ENCODE data around the gene TMEM141. TPM values are rescaled to one million over a fixed set of nuclear protein-coding genes. Genes with fewer than 3 reads are reported as not detected.

The TMEM141 gene
- total RNA-seq, 1 donor from 2014 or later = 69.8 TPM

DNA sequence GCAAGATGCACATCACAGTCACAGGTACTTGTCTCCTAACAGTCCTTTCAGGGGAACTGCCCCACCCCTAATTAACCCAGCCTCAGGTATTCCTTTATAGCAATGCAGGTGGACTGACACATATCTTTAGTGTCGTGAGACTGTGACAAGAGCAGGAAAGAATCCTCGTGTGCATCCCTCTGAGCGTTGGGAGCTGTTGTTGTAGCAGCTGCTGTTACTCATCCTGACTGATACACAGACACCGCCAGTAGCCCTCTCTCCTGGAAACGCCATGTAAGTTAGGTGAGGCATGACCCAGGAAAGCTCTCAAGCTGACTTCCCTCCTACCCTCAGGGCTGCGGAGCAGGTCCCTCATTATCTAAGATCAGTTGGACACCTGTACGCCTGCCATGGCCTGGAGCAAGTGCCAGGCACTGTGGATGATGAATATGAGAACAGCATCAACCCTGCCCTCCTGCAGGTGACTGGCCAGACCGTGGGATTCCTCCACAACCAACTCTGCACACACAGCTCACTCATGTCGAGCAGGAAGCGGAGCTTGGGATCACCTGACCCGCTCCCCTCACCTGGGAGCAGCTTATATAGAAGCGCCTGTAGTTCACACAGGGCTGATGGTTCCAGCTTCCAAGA is 16.6 kb upstream of the TMEM141 start:
- Histone ChIP-seq H3K36me3 (ENCODE audit: control insufficient read depth, insufficient read depth, low read length) (no peaks in the 10 kb centered on the region), H3K4me3 (ENCODE audit: low read depth, low read length) (no peak overlapping the region), H3K27me3 (ENCODE audit: control insufficient read depth, insufficient read depth, low read length) (peaks cover 17% of the 10 kb centered on the region)
- TF ChIP-seq, protein P1, sequence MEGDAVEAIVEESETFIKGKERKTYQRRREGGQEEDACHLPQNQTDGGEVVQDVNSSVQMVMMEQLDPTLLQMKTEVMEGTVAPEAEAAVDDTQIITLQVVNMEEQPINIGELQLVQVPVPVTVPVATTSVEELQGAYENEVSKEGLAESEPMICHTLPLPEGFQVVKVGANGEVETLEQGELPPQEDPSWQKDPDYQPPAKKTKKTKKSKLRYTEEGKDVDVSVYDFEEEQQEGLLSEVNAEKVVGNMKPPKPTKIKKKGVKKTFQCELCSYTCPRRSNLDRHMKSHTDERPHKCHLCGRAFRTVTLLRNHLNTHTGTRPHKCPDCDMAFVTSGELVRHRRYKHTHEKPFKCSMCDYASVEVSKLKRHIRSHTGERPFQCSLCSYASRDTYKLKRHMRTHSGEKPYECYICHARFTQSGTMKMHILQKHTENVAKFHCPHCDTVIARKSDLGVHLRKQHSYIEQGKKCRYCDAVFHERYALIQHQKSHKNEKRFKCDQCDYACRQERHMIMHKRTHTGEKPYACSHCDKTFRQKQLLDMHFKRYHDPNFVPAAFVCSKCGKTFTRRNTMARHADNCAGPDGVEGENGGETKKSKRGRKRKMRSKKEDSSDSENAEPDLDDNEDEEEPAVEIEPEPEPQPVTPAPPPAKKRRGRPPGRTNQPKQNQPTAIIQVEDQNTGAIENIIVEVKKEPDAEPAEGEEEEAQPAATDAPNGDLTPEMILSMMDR (IDR thresholded peaks at IDR 0.05; ENCODE audit: insufficient read depth, low read length, poor library complexity, severe bottlenecking) = no peak
- no peak for DNase-seq (ENCODE audit: low read depth)

DNA sequence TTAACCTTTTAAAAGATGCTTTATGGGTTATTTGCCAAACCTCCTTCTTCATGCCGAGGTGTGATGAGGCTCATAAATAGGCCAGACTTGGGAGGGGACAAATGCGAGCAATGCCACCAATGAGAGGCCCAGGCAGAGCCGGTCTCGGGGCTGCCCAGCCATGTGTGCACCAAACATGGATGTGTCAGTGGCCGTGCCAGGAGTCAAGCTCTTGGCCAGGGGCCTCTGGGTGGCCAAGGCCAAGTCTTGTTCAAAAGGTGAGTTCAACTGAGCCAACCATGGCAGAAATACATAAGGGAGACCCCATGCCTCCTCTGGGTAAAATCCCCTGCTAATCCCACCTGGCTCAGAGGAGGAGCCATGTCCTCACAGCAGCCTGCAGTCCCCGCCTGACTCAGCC is 16.0 kb upstream of the TMEM141 start:
- DNase-seq (ENCODE audit: low read depth) = no peak
- H3K36me3 ChIP-seq (ENCODE audit: control insufficient read depth, insufficient read depth, low read length) = no peaks in the 10 kb centered on the region
- TF ChIP-seq, protein P1 (IDR thresholded peaks at IDR 0.05; ENCODE audit: insufficient read depth, low read length, poor library complexity, severe bottlenecking) = no peak
- peaks cover 17% of the 10 kb centered on the region for H3K27me3 ChIP-seq (ENCODE audit: control insufficient read depth, insufficient read depth, low read length)
- no peak overlapping the region for H3K4me3 ChIP-seq (ENCODE audit: low read depth, low read length)

DNA sequence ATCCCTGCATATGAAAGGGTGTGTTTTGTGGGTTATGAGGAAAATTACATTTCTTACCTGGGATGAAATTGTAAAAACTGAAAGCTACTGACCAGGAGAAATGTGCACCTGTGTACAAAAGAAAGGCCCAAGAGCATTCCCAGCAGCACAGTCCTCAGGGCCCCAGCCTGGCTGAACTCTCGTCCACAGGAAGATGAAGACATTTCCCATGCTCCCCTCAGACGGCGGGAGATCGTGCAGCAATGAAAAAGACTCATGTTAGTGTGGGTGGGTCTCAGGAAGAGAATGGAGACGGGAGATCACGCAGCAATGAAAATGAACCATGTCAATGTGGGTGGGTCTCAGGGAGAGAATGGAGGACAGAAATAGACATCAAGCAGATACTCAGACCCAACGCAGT is 14.2 kb upstream of the TMEM141 start:
- Histone ChIP-seq H3K27me3 (ENCODE audit: control insufficient read depth, insufficient read depth, low read length) (peaks cover 19% of the 10 kb centered on the region), H3K4me3 (ENCODE audit: low read depth, low read length) (no peak overlapping the region), H3K36me3 (ENCODE audit: control insufficient read depth, insufficient read depth, low read length) (no peaks in the 10 kb centered on the region)
- TF ChIP-seq, protein P1 (IDR thresholded peaks at IDR 0.05; ENCODE audit: insufficient read depth, low read length, poor library complexity, severe bottlenecking) = no peak
- no peak for DNase-seq (ENCODE audit: low read depth)

DNA sequence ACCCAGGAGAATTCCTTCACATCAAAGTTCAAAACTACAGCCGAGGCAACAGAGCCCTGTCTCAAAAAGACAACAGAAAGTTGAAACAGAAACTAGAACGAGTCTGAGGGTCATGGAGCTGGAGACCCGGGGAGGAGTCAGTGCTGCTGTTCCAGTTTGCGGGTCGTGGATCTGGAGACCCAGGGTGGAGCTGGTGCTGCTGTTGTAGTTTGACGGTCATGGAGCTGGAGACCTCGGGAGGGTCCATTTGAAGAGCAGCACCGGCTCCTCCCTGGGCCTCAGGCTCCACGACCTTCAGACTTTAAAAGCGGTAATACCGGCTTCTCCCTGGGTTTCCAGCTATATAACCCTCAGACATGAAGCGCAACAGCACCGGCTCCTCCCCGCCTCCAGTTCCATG is 13.8 kb upstream of the TMEM141 start:
- Histone ChIP-seq H3K27me3 (ENCODE audit: control insufficient read depth, insufficient read depth, low read length) (peaks cover 19% of the 10 kb centered on the region), H3K4me3 (ENCODE audit: low read depth, low read length) (no peak overlapping the region), H3K36me3 (ENCODE audit: control insufficient read depth, insufficient read depth, low read length) (no peaks in the 10 kb centered on the region)
- TF ChIP-seq, protein P1 (IDR thresholded peaks at IDR 0.05; ENCODE audit: insufficient read depth, low read length, poor library complexity, severe bottlenecking) = no peak
- no peak for DNase-seq (ENCODE audit: low read depth)

DNA sequence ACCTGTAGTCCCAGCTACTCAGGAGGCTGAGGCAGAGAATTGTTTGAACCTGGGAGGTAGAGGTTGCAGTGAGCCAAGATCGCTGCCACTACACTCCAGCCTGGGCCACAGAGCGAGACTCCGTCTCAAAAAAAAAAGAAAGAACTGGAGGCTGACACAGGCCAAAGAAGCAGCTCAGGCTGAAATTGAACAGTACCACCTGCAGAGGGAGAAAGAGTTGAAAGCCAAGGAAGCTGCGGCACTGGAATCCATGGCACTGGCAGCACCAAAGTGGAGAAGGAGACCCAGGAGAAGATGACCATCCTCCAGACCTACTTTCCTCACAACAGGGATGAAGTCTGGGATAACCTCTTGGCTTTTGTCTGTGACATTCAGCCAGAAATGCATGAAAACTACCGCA is 11.3 kb upstream of the TMEM141 start:
- H3K27me3 ChIP-seq (ENCODE audit: control insufficient read depth, insufficient read depth, low read length) = peaks cover 19% of the 10 kb centered on the region
- TF ChIP-seq, protein P1 (IDR thresholded peaks at IDR 0.05; ENCODE audit: insufficient read depth, low read length, poor library complexity, severe bottlenecking) = no peak
- no peak overlapping the region for H3K4me3 ChIP-seq (ENCODE audit: low read depth, low read length)
- DNase-seq (ENCODE audit: low read depth) = no peak
- H3K36me3 ChIP-seq (ENCODE audit: control insufficient read depth, insufficient read depth, low read length) = no peaks in the 10 kb centered on the region

DNA sequence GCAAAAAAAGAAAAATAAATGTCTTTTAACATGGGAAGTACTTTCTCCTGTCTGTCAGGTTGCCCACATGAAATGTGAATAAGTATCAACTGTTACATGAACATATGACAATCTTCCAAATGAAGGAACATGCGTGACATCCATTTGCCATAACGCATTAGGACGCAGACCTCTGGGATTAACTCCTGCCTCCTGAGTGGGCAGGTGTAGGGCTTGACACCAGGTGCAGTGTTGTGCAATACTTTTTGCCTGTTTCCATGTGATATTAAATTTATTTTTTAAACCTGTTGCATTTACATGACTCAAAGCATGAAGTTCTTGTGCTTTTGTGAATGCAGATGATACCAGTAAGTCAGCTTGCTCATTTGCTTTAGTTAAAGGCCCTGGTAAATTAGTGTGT is 8.7 kb upstream of the TMEM141 start:
- no peaks in the 10 kb centered on the region for H3K36me3 ChIP-seq (ENCODE audit: control insufficient read depth, insufficient read depth, low read length)
- TF ChIP-seq, protein P1 (IDR thresholded peaks at IDR 0.05; ENCODE audit: insufficient read depth, low read length, poor library complexity, severe bottlenecking) = no peak

More for the DNA sequence above, 8.7 kb upstream of the TMEM141 start:
- Histone ChIP-seq H3K4me3 (ENCODE audit: low read depth, low read length) (no peak overlapping the region), H3K27me3 (ENCODE audit: control insufficient read depth, insufficient read depth, low read length) (peaks cover 17% of the 10 kb centered on the region)
- DNase-seq (ENCODE audit: low read depth) = no peak
